GM21390 (cell line): ENCODE data around the gene KIF16B.
"Not testable (repeated sequence)": the region's sequence is repeated elsewhere in the genome, so short reads cannot be mapped to it uniquely, and the experiment has no call there.

Source experiments
- ATAC-seq: cut with Tn5 transposase; IDR thresholded peaks from one replicate; pipeline ENCODE4 v1.9.1; 2021; ENCODE audit not compliant: unreplicated experiment

Gene KIF16B

DNA sequence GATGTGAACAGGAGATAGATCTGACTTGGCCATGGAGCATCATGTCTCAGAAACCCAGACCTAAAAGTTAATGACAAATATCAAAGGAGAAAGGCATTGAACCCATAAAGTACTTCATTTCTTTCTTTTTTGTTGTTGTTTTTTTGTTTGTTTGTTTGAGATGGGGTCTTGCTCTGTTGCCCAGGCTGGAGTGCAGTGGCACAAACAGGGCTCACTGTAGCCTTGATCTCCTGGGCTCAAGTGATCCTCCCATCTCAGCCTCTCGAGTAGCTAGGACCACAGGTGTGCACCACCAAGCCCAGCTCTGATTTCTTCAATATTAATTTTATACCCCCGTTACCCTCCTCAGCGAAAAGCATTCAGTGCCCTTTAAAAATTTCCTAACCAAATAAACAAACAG is 45.8 kb downstream of the KIF16B start:
- no peak for ATAC-seq

DNA sequence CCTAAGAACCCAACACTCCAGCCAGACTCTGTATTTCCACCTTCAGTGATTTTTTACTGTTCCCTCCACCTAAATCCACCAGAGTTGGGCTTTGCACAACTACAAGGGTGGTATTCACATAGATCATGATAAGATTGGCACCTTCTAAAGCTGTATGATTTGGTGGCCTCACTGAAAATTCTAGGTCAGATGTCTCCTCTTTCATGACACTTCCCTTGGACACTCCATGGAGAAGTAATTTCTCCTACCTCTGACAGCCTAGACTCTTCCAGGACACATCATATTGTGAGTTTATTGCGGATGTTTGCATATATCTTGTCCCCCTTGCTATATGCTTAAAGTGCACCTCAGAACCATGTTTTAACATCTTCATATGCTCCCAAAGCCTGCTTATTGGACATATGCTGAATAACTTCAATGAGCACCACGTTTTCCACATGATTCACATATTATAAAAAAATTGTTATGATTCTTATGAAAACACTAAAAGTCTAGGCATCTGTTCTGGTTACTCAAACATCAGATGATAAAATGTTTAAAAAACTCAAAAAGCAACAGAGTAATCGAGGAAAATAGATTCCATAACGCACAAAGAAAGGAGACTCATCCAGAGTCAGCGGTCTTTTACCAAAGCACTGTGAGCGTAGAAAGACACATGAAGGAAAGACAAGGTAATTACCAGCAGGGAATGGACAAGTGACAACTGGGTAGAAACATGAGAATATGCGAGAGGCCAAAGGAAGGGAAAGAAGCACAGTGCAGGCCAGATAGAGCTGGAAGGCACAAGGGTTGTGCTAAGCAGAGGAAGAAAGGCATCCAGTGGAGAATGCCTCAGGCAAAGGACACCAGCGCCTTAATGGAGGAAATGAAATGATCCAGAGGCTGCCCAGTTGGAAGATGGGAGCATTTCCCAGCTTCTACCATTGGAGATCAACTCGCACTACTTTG is 46.5 kb downstream of the KIF16B start:
- ATAC-seq = no peak

DNA sequence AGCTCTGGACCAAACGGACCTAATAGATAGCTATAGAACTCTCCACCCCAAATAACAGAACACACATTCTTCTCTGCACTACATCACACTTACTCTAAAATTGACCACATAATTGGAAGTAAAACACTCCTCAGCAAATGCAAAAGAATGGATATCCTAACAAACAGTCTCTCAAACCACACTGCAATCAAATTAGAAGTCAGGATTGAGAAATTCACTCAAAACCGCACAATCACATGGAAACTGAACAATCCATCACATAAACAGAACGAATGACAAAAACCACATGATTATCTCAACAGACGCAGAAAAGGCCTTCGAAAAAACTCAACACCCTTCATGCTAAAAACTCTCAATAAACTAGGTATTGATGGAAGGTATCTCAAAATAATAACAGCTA is 50.6 kb downstream of the KIF16B start:
- not testable (repeated sequence) for ATAC-seq

DNA sequence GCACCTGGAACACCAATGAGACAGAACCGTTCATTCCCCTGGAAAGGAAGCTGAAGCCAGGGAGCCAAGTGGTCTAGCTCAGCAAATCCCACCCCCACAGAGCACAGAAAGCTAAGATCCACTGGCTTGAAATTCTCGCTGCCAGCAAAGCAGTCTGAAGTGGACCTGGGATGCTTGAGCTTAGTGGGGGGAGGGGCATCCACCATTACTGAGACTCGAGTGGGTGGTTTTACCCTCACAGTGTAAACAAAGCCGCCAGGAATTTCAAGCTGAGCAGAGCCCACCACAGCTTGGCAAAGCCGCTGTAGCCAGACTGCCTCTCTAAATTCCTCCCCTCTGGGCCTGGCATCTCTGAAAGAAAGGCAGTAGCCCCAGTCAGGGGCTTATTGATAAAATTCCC is 53.1 kb downstream of the KIF16B start:
- no peak for ATAC-seq

GRCh38 chr20:16519673-16520072 is 53.6 kb downstream of the KIF16B start:
- not testable (repeated sequence) for ATAC-seq

GRCh38 chr20:16518784-16519084 is 54.5 kb downstream of the KIF16B start:
- no peak for ATAC-seq

- no peak for ATAC-seq
Observed at GRCh38 chr20:16517946-16518783, 55.1 kb downstream of the KIF16B start.

- no peak for ATAC-seq
Observed at GRCh38 chr20:16516794-16517193, 56.5 kb downstream of the KIF16B start.

GRCh38 chr20:16515046-16515445 is 58.2 kb downstream of the KIF16B start:
- ATAC-seq = no peak

DNA sequence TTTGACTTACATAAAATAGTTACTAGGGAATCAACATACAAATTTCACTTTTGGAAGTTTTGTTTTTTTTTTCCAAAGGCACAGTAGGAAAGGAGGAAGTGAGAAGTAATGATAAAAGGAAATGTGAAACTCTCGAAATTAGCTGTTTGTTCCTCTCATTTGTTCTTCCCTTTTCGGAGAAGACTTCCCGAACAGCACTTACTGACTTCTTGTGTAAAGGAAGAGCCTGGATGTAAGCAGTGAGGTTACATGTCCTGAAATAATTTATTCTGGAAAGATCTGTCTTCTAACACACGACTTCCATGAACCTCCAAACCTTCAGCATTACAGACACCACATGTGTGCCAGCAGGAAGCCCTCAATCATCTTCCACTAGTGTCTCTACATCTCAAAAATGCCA is 59.1 kb downstream of the KIF16B start:
- ATAC-seq = no peak

- ATAC-seq = no peak
Observed at GRCh38 chr20:16505894-16506293, 67.4 kb downstream of the KIF16B start.

DNA sequence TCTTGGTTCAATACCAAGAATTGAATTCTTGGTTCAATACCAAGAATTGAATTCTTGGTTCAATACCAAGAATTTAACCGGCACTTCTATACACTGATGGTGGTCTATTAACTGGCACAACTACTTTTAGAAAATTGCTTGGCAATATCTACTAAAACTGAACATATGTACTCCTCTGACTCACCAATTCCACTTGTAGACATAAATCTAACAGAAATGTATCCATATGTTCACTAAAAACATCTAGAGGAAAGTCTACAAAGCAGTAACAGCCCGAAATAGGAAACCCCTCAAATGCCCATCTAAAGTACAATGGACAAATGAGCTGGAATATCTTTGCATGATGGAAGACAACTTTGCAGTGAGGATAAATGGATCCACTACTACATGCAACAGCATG is 71.9 kb downstream of the KIF16B start:
- ATAC-seq = no peak

DNA sequence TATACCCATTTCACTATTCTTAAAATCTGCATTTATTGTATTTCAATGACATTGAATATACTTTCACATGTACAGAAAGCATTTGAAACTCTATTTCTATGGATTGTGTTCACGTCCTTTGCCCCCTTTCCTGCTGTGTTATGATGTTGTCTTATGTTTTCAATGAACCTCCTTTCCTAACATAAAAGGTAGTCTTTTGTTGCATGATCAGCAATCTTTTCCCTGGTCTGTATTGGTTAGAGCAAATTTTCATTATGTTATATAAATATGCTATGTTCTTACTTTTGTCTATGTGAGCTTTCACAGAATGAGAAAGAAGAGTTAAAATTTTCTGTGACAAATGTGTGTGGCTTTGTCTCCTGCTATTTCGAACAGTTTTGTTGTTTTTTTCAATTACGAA is 73.1 kb downstream of the KIF16B start:
- ATAC-seq = no peak

DNA sequence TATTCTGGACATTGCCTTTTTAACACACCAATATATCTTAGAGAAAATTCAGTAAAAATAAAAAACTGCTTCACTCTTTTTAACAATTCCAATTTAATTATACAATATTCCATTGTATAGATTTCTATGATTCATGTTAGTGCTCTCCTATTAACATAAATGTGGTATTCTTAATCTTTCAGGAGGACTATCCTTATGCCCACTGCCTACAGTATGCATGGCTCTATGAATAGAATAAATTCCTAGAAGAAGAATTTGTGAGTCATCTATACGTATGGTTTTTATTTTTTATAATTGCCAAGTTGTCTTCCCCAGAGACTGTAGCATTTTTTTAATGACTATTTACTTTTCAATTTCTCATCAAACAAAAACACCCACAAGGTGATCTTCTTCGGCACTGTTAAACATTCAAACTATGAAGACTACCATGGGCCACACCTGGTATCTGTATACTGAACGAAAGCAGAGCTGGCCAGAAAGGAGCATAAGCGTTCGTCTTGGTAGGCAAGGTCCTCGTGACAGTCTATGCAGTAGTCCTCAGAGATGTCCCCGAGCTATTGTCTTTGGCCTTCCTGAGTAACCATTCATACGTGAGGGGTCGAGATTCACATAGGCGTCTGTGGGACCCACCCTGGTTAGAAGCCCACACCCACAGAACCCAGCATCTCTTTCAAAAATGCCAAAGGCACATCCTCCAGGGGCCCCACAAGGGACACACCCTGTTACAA is 74.6 kb downstream of the KIF16B start:
- no peak for ATAC-seq

GRCh38 chr20:16497896-16498295 is 75.4 kb downstream of the KIF16B start:
- no peak for ATAC-seq

GRCh38 chr20:16493486-16493885 is 79.8 kb downstream of the KIF16B start:
- no peak for ATAC-seq

DNA sequence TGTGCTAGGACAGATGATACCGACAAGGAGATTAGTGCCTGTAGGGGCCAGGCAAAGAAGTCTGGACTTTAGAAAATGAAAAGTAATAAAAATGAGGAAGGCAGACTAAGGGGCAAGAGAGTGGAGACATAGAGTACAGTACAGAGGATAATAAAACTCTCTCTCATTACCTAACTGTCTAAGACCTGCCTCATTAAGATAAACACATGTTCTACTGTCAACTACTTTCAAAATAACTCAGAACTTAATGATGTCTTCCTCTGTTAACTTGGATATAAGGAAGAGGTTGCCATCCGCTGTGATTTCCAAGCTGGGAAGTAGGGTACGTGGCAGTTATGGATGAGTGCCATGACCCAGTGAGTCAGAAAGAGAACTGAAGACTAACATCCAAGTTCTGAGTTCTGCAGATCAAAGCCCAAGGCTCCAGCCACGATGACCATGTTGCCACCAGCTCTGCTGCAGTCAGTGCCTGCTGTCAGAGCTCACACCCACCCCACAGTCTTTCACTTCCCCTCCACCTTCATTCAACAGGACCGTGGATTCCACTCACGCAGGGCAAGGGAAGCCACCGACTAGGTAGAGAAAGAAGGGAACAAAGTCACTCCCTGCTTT is 81.8 kb downstream of the KIF16B start:
- no peak for ATAC-seq

GRCh38 chr20:16490696-16491095 is 82.6 kb downstream of the KIF16B start:
- ATAC-seq = no peak

- no peak for ATAC-seq
Observed at GRCh38 chr20:16488616-16489015, 84.6 kb downstream of the KIF16B start.

DNA sequence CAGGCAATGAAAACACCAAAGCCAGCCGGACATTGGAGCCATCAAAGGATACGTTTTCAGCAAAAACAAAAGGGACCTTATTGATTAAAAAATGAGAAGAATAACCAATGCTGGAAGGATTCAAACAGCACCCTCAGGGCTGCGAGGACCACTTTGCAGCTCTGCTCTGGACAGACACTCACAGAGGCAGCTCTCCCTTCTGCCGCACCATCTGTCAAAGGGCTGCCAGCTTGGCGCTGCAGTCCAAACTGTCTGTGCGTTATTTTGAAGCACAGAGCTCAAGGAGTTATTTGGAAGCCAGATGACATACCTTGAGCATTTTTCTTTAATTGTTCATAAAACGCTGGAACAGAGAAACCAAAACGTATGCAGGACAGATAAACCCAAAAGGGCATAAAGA is 85.2 kb downstream of the KIF16B start:
- ATAC-seq = no peak

DNA sequence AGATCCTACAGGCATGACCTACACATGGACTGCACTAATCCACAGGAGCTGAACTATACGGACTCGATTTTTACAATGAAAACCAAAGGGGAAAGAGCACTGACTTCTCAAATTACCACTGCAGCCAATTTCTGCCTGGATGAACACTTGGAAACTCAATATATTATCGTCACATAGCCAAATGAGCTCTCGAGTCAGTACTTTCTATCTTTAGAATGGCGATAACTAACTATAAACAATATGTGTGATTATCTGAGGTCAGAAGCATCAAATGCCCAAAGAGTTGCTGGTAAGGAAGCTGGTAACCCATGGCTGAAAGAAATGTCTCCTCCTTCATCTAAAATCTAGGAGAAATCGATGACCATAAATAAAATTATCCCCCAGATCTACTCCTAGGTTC is 86.7 kb downstream of the KIF16B start:
- ATAC-seq = no peak
